BJ (cell line): Measurements from ENCODE around the gene DOK5. TPM values are rescaled to one million over a fixed set of nuclear protein-coding genes. Genes with fewer than 3 reads are reported as not detected.

ENCODE experiments used
- CTCF ChIA-PET: fragments of 350-600 bp; formaldehyde crosslinking; extraction: SDS; loops from one replicate; lab custom pipeline; 2021; ENCODE audit warnings: antibody characterized with exemption, inconsistent platforms; lab: Yijun Ruan, JAX
- POLR2A ChIA-PET: fragments of 300-600 bp; sonication (Branson Sonifier 250); formaldehyde crosslinking; extraction: SDS; loops from one replicate; lab custom pipeline; 2021; ENCODE audit warnings: antibody characterized with exemption; lab: Charles Lee
- DNase-seq: peaks from one replicate; pipeline ENCODE4 v3.0.0-alpha.2; 2011; ENCODE audit warnings: low read depth
- H3K27me3 ChIP-seq: 2 replicates; pipeline ENCODE4 v1.6.0; 2011; ENCODE audit warnings: low read length; ENCODE audit not compliant: control insufficient read depth, insufficient read depth
- H3K36me3 ChIP-seq: 2 replicates; pipeline ENCODE4 v1.5.1; 2011; ENCODE audit warnings: low read length; ENCODE audit not compliant: control insufficient read depth, insufficient read depth
- H3K4me3 ChIP-seq: 2 replicates; pipeline ENCODE4 v1.5.1; 2011; ENCODE audit warnings: low read depth, mild to moderate bottlenecking, control low read depth, low read length
- CTCF ChIP-seq: IDR thresholded peaks from 2 replicates; pipeline ENCODE4 v1.5.1; 2011; ENCODE audit warnings: low read depth, mild to moderate bottlenecking, control low read depth, inconsistent platforms, low read length, moderate library complexity; ENCODE audit not compliant: insufficient read depth
- polyA plus RNA-seq: library from polyadenylated mRNA; depleted of rRNA; stranded (reverse); fragments of >200 nt; gene quantifications from 2 replicates; pipeline ENCODE4 v1.2.3, GENCODE V29; 2011

Gene DOK5
- polyA plus RNA-seq, 1 experiment = 0.26 TPM

DNA sequence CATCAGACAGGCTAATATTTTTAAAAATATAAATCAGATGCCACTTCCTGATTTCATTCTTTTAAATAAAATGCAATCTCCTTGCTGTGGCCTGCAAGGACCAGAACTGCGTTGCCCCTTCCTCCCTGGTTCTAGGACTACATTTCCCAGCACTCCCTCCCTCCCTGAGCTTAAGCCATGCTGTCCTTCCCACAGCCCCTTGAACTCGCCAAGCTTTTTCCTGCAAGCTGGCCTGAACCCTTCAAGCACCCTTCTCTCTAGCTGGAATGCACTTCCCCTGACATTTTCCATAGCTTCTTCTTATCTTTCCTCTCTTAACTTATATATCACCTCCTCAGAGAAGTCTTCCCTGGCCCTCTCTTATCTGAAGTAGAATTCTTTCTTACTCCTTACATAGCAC is 6.1 kb upstream of the DOK5 start:
- ChIA-PET POLR2A (no interaction called here), CTCF (no interaction called here)
- no peak for DNase-seq
- Histone ChIP-seq H3K4me3 (no peak overlapping the region), H3K36me3 (no peaks in the 10 kb centered on the region), H3K27me3 (no peaks in the 10 kb centered on the region)
- TF ChIP-seq CTCF = no peak

- CTCF ChIA-PET = no interaction called here
- Histone ChIP-seq H3K36me3 (no peaks in the 10 kb centered on the region), H3K27me3 (peaks cover 2% of the 10 kb centered on the region; the same call in 1 of the 2 replicates), H3K4me3 (no peak overlapping the region)
- no peak for TF ChIP-seq CTCF
- no peak for DNase-seq
- POLR2A ChIA-PET = no interaction called here
Measured at GRCh38 chr20:54469952-54470351, 5.4 kb upstream of the DOK5 start.

DNA sequence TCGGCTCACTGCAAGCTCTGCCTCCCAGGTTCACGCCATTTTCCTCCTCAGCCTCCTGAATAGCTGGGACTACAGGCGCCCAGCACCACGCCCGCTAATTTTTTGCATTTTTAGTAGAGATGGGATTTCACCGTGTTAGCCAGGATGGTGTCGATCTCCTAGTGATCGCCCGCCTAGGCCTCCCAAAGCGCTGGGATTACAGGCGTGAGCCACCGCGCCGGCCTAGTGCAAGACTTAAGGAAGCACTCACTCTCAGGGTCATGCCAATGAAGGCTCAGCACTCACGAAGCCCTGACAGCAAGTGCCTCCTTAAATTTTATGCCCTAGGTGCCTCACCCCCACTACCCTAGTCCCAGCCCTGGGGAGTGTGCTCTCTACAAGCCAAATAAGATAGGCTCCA is 4.7 kb upstream of the DOK5 start:
- H3K27me3 ChIP-seq = peaks cover 3% of the 10 kb centered on the region; the same call in 1 of the 2 replicates
- no peak overlapping the region for H3K4me3 ChIP-seq
- DNase-seq = no peak
- ChIA-PET CTCF (no interaction called here), POLR2A (no interaction called here)
- no peak for TF ChIP-seq CTCF
- H3K36me3 ChIP-seq = no peaks in the 10 kb centered on the region

DNA sequence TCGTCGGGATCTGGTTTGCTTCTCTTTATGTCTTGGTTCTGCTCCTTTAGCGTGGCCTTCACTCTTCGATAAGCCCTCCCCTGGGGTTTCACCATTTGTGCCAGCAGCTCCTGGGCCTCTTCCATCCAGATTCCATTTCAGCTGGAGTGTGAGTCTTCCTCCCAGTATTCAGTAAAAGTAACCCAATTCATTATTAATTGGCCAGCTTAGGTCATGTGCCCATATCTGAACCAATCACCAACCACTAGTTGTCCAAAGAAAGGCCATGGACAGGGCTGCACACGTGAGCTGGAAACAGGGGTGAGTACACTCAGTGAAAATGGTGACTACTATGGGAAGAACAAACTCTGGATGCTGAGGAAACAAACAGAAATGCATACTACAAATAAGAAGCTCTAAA is 2.8 kb upstream of the DOK5 start:
- Histone ChIP-seq H3K36me3 (no peaks in the 10 kb centered on the region), H3K27me3 (peaks cover 10% of the 10 kb centered on the region), H3K4me3 (no peak overlapping the region)
- DNase-seq = no peak
- ChIA-PET CTCF (no interaction called here), POLR2A (no interaction called here)
- no peak for TF ChIP-seq CTCF

DNA sequence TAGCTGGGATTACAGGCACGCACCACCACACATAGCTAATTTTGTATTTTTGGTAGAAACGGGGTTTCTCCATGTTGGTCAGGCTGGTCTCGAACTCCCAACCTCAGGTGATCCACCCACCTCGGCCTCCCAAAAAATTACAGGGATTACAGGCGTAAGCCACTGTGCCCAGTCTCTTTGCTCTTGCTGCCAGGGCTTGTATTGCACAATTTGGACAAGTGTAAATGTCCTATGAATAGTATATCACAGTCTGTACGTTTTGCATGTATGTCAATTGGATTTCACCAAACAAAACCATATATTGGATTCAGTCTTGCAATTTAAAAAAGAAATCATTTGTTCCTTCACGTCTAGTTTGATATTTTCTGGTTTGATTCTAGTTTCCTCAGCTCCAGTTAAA is 2.1 kb upstream of the DOK5 start:
- ChIA-PET CTCF (interaction anchor here (0.9 kb wide), 2 partner anchors 8 to 105 kb away, joined by 3 read pairs; no protein-coding TSS in a partner anchor), POLR2A (interaction anchor here (0.7 kb wide), 1 partner anchor 10 kb away, joined by 7 read pairs; no protein-coding TSS in a partner anchor)
- Histone ChIP-seq H3K4me3 (no peak overlapping the region), H3K36me3 (no peaks in the 10 kb centered on the region), H3K27me3 (peaks cover 10% of the 10 kb centered on the region)
- no peak for TF ChIP-seq CTCF
- DNase-seq = no peak
